GM18505 (cell line): ENCODE measurements around the gene VAC14.
"Not testable (repeated sequence)": the region's sequence is repeated elsewhere in the genome, so short reads cannot be mapped to it uniquely, and the experiment has no call there.

Source experiments
- ATAC-seq: cut with Tn5 transposase; IDR thresholded peaks from one replicate; pipeline ENCODE4 v1.9.1; 2021; ENCODE audit not compliant: unreplicated experiment
- POLR2A ChIP-seq: IDR thresholded peaks from 4 replicates; pipeline ENCODE4 v1.6.1; 2011; ENCODE audit warnings: borderline replicate concordance; ENCODE audit not compliant: insufficient read depth, insufficient read length; ENCODE audit errors: extremely low read depth

The VAC14 gene

GRCh38 chr16:70653809-70654771, 146.9 kb downstream of the VAC14 start:
- no peak for TF ChIP-seq POLR2A
- no peak for ATAC-seq

GRCh38 chr16:70653406-70653805, 147.6 kb downstream of the VAC14 start:
- ATAC-seq, result no peak
- TF ChIP-seq POLR2A, result no peak

GRCh38 chr16:70652322-70652721, 148.6 kb downstream of the VAC14 start:
- no peak for ATAC-seq
- TF ChIP-seq POLR2A, result no peak

- no peak for TF ChIP-seq POLR2A
- no peak for ATAC-seq
Measured at GRCh38 chr16:70651524-70651923, 149.4 kb downstream of the VAC14 start.

- no peak for ATAC-seq
- no peak for TF ChIP-seq POLR2A
Measured at GRCh38 chr16:70650216-70650615, 150.7 kb downstream of the VAC14 start.

GRCh38 chr16:70649300-70649699, 151.7 kb downstream of the VAC14 start:
- ATAC-seq, result no peak

GRCh38 chr16:70648606-70649005, 152.4 kb downstream of the VAC14 start:
- TF ChIP-seq POLR2A, result no peak
- no peak for ATAC-seq

More at GRCh38 chr16:70649300-70649699, 151.7 kb downstream of the VAC14 start:
- no peak for TF ChIP-seq POLR2A

- no peak for ATAC-seq
- no peak for TF ChIP-seq POLR2A
Measured at GRCh38 chr16:70647441-70648359, 153.3 kb downstream of the VAC14 start.

- no peak for TF ChIP-seq POLR2A
- no peak for ATAC-seq
Measured at GRCh38 chr16:70646260-70647241, 154.4 kb downstream of the VAC14 start, which contains the start of gene IL34. Gene IL34, plus strand, starts transcription at chr16:70646559. Its CDS starts 389 bp downstream, at chr16:70646948.

GRCh38 chr16:70644763-70645597, 156.0 kb downstream of the VAC14 start:
- no peak for TF ChIP-seq POLR2A
- ATAC-seq, result no peak

- not testable (repeated sequence) for ATAC-seq
Measured at GRCh38 chr16:70643264-70643663, 157.7 kb downstream of the VAC14 start.

GRCh38 chr16:70642633-70643032, 158.3 kb downstream of the VAC14 start:
- ATAC-seq, result no peak
- TF ChIP-seq POLR2A, result no peak
